Measurements from ENCODE around the gene SEC16A. TPM values are rescaled to one million over a fixed set of nuclear protein-coding genes. Genes with fewer than 3 reads are reported as not detected.

Gene SEC16A
- total and polyA plus RNA-seq, 5 donors from 2014 or later: 17.7 to 74.4 (median 21.3) TPM

Other genes starting within 250 kb of the SEC16A start
- gene QSOX2, start 237.2 kb downstream of the SEC16A start, total RNA-seq: 16.6 TPM
- gene QSOX2, start 237.2 kb downstream of the SEC16A start, polyA plus RNA-seq: under 1 TPM; 0.33 to 0.63 (median 0.41) TPM
- not detected for gene CCDC187, start 178.9 kb downstream of the SEC16A start, total RNA-seq
- not detected for gene CCDC187, start 178.9 kb downstream of the SEC16A start, polyA plus RNA-seq
- 12.3 TPM for gene GPSM1, start 155.5 kb downstream of the SEC16A start, total RNA-seq
- gene GPSM1, start 155.5 kb downstream of the SEC16A start, polyA plus RNA-seq: 1 to 10 TPM in 3 of 4 donors, under 1 TPM in 1; 0.59 to 1.9 (median 1.2) TPM
- 25.5 TPM for gene DNLZ, start 119.3 kb downstream of the SEC16A start, total RNA-seq
- gene DNLZ, start 119.3 kb downstream of the SEC16A start, polyA plus RNA-seq: 10 to 100 TPM; 51.1 to 67.9 (median 61.5) TPM
- 0.35 TPM for gene CARD9, start 109.4 kb downstream of the SEC16A start, total RNA-seq
- gene CARD9, start 109.4 kb downstream of the SEC16A start, polyA plus RNA-seq: under 1 TPM; 0.23 to 0.82 (median 0.33) TPM
- gene SNAPC4, start 82.9 kb downstream of the SEC16A start, total RNA-seq: 13.3 TPM
- 1 to 10 TPM in 2 of 4 donors, under 1 TPM in 2; 0.40 to 1.2 (median 0.96) TPM for gene SNAPC4, start 82.9 kb downstream of the SEC16A start, polyA plus RNA-seq
- gene ENTR1, start 72.4 kb downstream of the SEC16A start, total RNA-seq: 63.2 TPM
- 1 to 10 TPM; 7.8 to 9.9 (median 9.2) TPM for gene ENTR1, start 72.4 kb downstream of the SEC16A start, polyA plus RNA-seq
- 86.2 TPM for gene PMPCA, start 72.4 kb downstream of the SEC16A start, total RNA-seq
- gene PMPCA, start 72.4 kb downstream of the SEC16A start, polyA plus RNA-seq: 10 to 100 TPM; 36.5 to 46.5 (median 39.2) TPM
- 30.3 TPM for gene INPP5E, start 43.2 kb downstream of the SEC16A start, total RNA-seq
- gene INPP5E, start 43.2 kb downstream of the SEC16A start, polyA plus RNA-seq: 1 to 10 TPM; 1.9 to 4.4 (median 2.3) TPM
- 52.3 TPM for gene NOTCH1, start 63.0 kb upstream of the SEC16A start, total RNA-seq
- 1 to 10 TPM; 1.2 to 1.7 (median 1.5) TPM for gene NOTCH1, start 63.0 kb upstream of the SEC16A start, polyA plus RNA-seq
- gene EGFL7, start 179.9 kb upstream of the SEC16A start, total RNA-seq: 1.7 TPM
- gene EGFL7, start 179.9 kb upstream of the SEC16A start, polyA plus RNA-seq: not detected
- gene AGPAT2, start 204.4 kb upstream of the SEC16A start, total RNA-seq: 11.0 TPM
- gene AGPAT2, start 204.4 kb upstream of the SEC16A start, polyA plus RNA-seq: 10 to 100 TPM; 12.0 to 22.1 (median 21.1) TPM
- 1.3 TPM for gene DIPK1B, start 229.5 kb upstream of the SEC16A start, total RNA-seq
- under 1 TPM in 1 of 4 donors, not detected in 3; 0.16 TPM for gene DIPK1B, start 229.5 kb upstream of the SEC16A start, polyA plus RNA-seq

Measured in CD4-positive, CD25-positive, alpha-beta regulatory T cell (primary cell).